Liver (tissue), 3 donors: ENCODE data around the gene DIP2C.

Source experiments
- CTCF ChIP-seq: fragments of 150-350 bp; IDR thresholded peaks from 2 replicates; pipeline ENCODE4 v1.5.1; 2017; ENCODE audit warnings: improper control_type of control experiment, low read depth, low read length; ENCODE audit not compliant: missing input control
- HNF4G ChIP-seq: IDR thresholded peaks from 2 replicates; pipeline ENCODE4 v1.6.1; 2016; ENCODE audit warnings: antibody characterized with exemption
- RAD21 ChIP-seq, 2 donors: IDR thresholded peaks; 2 replicates each; pipeline ENCODE4 v1.6.1; 2016; ENCODE audit warnings: antibody characterized with exemption in 2 of 2, mild to moderate bottlenecking in 2 of 2
- REST ChIP-seq: IDR thresholded peaks from 2 replicates; pipeline ENCODE4 v1.6.1; 2016; ENCODE audit warnings: antibody characterized with exemption, mild to moderate bottlenecking
- TAF1 ChIP-seq: conservative IDR thresholded peaks from 2 replicates; pipeline ENCODE4 v1.6.1; 2016; ENCODE audit warnings: antibody characterized with exemption, mild to moderate bottlenecking
- YY1 ChIP-seq: IDR thresholded peaks from 2 replicates; pipeline ENCODE4 v1.6.1; 2016; ENCODE audit warnings: antibody characterized with exemption, mild to moderate bottlenecking
- ZBTB33 ChIP-seq: IDR thresholded peaks from 2 replicates; pipeline ENCODE4 v1.6.1; 2016; ENCODE audit warnings: antibody characterized with exemption
- donor health status: healthy.
- donor health status: healthy.

- TF ChIP-seq CTCF (no peak), ZBTB33 (no peak), YY1 (no peak), RAD21 (IDR thresholded peaks at IDR 0.05) (no peak), TAF1 (no peak), REST (no peak), HNF4G (no peak)
Measured at GRCh38 chr10:441659-442058, 247.8 kb downstream of the DIP2C start.
